ENCODE data around the gene CD320.
A peak's percentile ranks its signal among the peaks of the same experiment; 100 is the strongest.
"Not testable (repeated sequence)": the region's sequence is repeated elsewhere in the genome, so short reads cannot be mapped to it uniquely, and the experiment has no call there.

Gene CD320

DNA sequence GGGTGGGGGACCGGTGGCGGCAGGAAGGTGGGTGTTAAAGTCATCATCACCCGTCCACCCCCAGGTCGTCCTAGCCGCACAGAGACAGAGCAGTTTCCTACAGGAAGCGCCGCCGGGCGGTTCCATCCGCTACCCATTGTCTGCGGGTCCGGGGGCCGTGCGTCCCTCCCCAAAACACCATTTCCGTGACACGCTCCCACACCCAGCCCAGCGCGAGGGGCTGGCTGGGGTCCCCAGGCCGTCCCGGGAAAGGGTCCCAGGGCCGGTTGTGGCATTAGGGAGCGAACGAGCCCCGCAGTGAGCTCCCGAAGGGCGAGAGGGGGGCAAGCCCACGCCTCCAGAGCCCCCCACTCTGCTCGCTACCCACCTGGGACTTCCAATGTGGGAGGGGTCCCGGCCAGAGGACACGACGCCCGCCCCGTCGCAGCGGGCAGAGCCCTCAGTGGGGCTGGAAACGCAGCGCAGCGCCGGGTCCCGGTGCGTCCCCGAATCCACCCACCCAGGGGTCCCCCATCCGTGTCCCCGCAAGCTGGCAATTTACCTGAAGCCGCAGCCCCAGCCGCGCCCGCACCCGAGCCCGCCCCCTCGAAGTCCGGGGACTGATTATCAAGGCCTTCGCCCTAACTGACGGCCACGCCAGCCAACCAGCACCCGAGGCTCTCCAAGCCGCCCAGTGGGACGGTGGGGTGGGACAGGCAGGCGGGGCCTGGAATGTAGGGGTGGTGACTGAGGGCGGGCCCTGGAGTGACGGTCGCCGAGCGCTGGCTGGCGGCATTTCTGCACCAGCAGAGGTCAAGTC is 34.7 kb upstream of the CD320 start, which contains the start of gene KANK3:
Gene KANK3, minus strand, starts transcription at position 579 of the 799 bp plus-strand sequence. CDS start 5,434 bp downstream, outside the sequence.
- TF ChIP-seq, protein P1, sequence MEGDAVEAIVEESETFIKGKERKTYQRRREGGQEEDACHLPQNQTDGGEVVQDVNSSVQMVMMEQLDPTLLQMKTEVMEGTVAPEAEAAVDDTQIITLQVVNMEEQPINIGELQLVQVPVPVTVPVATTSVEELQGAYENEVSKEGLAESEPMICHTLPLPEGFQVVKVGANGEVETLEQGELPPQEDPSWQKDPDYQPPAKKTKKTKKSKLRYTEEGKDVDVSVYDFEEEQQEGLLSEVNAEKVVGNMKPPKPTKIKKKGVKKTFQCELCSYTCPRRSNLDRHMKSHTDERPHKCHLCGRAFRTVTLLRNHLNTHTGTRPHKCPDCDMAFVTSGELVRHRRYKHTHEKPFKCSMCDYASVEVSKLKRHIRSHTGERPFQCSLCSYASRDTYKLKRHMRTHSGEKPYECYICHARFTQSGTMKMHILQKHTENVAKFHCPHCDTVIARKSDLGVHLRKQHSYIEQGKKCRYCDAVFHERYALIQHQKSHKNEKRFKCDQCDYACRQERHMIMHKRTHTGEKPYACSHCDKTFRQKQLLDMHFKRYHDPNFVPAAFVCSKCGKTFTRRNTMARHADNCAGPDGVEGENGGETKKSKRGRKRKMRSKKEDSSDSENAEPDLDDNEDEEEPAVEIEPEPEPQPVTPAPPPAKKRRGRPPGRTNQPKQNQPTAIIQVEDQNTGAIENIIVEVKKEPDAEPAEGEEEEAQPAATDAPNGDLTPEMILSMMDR (conservative IDR thresholded peaks at IDR 0.05): no peak
- no peak for TF ChIP-seq ZFX (IDR thresholded peaks at IDR 0.05)
- H3K27ac ChIP-seq: peak within 1 kb of the TSS; percentile 45

DNA sequence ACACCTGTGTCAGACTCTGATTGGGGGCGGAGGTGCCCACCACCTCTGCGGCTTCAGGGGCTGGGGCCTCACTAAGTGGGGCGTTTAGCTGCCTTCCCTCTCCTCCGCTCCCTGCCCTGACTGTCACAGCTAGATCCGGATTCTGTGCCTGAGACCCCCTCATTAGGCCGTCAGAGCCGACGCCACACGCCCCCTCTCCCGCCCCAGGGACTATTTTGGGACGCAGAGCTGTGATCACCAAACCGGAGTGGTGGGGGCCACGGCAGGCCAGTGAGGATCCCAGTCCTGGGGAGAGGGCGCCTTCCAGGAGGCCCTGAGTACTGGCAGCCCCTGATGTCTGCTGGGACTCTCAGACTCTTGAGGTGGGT is 34.1 kb upstream of the CD320 start:
- H3K27ac ChIP-seq: no peak overlapping the region
- TF ChIP-seq, protein P1 (conservative IDR thresholded peaks at IDR 0.05): no peak
- TF ChIP-seq ZFX (IDR thresholded peaks at IDR 0.05): no peak

GRCh38 chr19:8341504-8341903 is 33.3 kb upstream of the CD320 start:
- H3K27ac ChIP-seq: not testable (repeated sequence)

- H3K27ac ChIP-seq: no peak overlapping the region
Measured at GRCh38 chr19:8340341-8341096, 32.4 kb upstream of the CD320 start.

DNA sequence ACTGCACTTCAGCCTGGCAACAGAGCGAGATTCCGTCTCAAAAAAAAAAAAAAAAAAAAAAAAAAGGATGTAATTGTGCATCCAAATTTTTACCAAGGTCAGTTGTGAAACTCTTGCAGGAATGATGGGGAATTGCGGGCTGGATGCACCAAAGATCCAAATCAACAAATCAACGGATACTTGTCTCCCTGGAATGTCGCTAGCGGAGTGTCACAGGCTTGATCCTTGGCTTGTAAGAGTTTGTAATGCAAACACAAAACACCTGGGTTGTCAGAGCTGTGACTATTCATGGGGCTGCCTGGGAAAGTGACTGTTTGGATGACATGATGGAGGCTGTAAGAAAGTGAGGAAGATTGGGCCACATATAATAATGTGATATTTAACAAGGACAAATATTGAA is 30.7 kb upstream of the CD320 start:
- TF ChIP-seq ZFX (IDR thresholded peaks at IDR 0.05): no peak
- TF ChIP-seq, protein P1 (conservative IDR thresholded peaks at IDR 0.05): no peak
- H3K27ac ChIP-seq: no peak overlapping the region

More at GRCh38 chr19:8340341-8341096, 32.4 kb upstream of the CD320 start:
- no peak for TF ChIP-seq ZFX (IDR thresholded peaks at IDR 0.05)
- TF ChIP-seq, protein P1 (conservative IDR thresholded peaks at IDR 0.05): no peak

- no peak overlapping the region for H3K27ac ChIP-seq
- TF ChIP-seq, protein P1 (conservative IDR thresholded peaks at IDR 0.05): no peak
- TF ChIP-seq ZFX (IDR thresholded peaks at IDR 0.05): no peak
Measured at GRCh38 chr19:8337728-8338127, 29.6 kb upstream of the CD320 start.

GRCh38 chr19:8336660-8337059 is 28.5 kb upstream of the CD320 start:
- H3K27ac ChIP-seq: no peak overlapping the region
- TF ChIP-seq, protein P1 (conservative IDR thresholded peaks at IDR 0.05): no peak
- no peak for TF ChIP-seq ZFX (IDR thresholded peaks at IDR 0.05)
